Muscle of back (tissue), 11 donors: ENCODE measurements around the gene LRCH4. TPM values are rescaled to one million over a fixed set of nuclear protein-coding genes. Genes with fewer than 3 reads are reported as not detected.
"Not testable (repeated sequence)": the region's sequence is repeated elsewhere in the genome, so short reads cannot be mapped to it uniquely, and the experiment has no call there.

Experiments used
- DNase-seq, 3 donors: peaks; one replicate each; pipeline versions ENCODE4 v3.0.0 to v3.0.0-alpha.2; 2013
- polyA plus RNA-seq, 10 donors: library from polyadenylated mRNA; unstranded; fragments of 120-200 nt; gene quantifications; one replicate each; pipeline ENCODE4 v1.2.1, GENCODE V29; 2013; ENCODE audit not compliant: insufficient read length in 10 of 10

The LRCH4 gene
- polyA plus RNA-seq, 10 donors, result 16.7 to 30.5 (median 22.7) TPM

DNA sequence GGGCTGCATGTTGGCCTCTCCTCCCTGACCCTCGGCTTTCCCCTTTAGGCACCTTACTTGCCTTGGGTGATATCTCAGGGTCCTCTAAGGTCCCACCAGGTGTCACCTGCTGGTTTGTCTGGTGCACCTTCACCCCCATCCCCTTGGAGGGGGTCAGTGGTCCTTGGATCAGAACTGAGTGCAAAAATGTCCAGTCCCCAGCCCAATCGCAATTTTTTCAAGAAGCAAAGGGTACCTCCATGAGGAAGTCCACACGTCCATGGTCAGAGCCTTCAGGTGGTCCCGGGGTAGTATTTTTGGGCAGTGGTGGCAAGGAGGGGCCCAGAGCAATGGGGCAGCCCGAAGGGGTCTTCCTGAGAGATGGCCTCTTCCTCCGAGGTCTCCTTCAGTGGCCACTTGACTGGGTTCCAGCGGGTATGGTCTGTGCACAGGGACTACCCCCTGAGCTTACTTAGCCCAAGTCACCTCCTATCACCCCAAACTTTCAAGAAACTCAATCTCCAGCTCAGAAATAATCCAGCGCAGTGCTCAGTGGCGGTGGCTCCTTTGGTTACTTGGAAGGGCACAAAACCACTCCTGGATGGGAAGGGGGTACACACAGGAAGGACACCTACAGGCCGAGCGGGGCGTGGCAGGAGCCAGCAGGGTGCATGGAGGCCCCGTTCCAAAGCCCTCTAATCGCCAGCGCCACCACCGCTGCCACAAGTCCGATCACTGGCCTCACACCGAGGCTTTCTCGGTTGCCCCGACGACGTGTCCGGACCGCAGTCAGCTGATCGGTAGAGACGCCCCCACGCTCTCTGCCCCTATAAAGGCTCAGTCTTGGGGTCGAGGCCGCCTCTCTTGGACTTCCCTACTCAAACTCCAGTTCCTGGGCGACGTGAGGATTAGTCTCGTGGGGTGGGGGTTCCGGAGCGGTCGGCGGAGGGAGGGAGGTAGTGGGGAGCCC is 16.8 kb downstream of the LRCH4 start:
- peak in 1 of 3 donors; percentile 69 for DNase-seq

DNA sequence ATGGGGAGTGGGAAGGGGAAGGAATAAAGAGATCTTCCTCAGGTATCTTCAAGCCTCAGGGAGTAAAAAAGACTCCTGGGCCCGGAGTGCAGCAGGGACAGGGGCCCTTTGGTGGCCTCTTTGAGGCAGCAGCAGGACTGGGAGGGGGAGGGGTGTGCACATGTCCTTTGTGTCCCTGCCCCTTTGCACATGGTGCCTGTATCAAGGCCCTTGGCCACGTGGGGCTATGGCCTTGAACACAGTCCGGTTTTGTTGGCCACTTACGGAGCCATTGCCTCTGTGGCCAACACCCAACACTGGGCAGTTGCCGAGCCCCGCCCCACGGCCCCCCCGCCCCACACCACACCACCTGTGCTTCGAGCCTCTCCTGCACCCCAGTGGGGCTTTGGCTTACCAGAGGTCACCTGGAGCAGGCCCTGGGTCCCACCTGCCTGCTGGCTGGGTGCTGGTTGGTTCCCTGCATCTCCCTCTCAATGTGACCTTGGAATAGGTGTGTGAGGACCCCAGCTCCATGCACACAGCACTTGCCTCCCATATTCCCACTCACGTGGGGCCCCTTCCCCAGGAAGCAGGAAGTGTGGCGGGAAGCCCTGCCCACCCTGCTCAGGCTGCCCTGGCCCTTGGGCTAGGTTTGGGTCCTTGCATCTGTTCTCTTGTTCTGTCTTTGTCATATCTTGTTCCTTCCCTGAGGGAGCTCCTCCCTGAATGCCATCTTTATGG is 17.6 kb downstream of the LRCH4 start:
- no peak for DNase-seq

DNA sequence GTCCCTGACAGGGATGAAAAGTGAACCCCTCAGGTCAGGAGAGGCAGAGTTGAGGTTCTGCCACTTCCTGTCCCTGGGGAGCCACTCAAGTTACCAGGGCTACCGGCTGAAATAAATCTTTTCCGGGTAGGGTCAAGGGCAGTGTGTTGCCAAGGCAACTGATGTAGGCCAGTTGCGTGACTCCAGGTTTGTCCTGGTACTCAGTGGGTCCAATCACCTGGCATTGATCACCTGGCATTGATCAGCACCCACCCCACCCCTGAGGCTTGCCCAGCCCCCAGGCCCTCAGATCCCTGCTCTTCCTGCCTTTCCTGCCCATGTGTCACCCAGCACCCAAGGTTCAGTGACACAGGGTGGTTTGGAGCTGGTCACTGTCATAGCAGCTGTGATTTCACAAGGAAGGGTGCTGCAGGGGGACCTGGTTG is 18.2 kb downstream of the LRCH4 start:
- no peak for DNase-seq

DNA sequence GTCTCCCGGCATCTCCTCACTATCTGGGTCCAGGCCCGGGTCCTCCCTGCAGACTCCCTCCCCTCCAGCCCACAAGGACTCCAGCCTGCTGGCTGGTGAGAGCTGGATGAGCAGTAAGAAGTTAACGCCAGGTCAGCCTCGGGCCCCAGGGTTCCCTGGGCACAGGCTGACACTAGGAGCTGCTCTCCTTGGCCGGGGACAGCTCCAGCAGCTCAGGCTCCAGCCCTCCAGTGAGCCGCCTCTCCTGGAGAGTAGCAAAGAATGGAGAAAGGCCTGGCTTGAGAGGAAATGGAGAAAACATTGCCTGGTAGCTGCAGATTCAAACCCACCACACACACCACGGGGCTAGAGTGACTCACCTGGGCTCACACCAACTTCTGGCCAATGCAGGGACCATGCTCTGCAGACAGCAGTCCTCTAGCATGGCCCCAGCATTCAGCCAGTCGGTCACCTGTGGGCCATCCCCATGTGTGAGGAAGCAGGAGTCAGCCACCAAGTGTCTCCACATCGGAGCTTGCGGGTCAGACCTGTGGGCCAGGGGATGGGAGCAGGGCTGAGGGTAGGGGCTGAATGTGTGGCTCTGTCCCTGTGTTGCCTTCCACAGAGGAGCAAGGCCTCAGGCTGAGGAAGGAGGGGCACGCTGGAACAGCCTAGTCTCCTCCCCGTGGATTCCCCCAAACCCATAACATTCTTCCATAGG is 18.7 kb downstream of the LRCH4 start:
- no peak for DNase-seq

DNA sequence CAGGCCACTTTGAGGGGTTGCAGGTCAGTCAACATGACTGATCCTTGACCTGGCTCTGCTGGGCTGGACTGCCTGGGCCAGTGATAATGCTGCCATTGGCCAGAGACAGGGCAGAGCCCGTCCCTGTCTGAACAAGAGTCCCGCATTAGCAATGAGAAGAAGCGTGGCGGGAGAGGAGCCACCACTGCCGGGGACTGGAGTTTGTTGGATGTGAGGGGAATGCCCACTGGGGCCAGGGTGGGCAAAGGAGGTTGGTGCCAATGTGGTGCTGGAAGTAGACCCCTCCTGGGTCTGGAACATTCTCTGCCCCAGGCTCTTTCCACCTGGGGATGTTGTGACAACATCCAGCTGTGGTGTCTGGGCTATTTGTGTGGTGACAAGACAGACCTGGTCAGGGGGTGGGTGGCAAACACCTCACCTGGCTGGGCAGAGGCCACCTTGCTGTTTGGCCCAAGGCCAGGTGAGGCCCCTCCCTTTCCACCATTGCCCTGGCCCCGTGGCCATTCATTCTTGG is 19.9 kb downstream of the LRCH4 start:
- no peak for DNase-seq

DNA sequence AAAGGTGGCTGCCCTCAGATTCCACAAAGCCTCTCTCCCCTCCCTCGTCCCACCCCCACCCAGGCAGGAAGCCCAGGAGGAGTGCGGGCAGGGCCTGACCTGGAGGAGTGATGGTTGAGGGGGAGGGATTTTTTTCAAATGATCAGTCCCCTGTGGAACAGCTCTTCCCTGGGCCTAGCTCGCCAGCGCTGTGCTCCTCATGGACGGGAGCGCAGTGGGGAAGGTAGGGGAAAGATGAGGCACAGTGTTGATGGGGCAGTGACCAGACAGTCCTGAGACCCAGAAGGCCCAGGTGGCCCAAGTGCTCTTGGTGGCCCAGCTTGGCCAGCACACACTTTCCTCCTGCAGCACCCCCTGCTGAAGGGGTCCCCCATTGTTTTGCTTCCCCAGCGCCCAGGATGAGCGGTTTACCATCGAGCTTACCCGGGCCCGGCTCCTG is 20.8 kb downstream of the LRCH4 start:
- no peak for DNase-seq

DNA sequence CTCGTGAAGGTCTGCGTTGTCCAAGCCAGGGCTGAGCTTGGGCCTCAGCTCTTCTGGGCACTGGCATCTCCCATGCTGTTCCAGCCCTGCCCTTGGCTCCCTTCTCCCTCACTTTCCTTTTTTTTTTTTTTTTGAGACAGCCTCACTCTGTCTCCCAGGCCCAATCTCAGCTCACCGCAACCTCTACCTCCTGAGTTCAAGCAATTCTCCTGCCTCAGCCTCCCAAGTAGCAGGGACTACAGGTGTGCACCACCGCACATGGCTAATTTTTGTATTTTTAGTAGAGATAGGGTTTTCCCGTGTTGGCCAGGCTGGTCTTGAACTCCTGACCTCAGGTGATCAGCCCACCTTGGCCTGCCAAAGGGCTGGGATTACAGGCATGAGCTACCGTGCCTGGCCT is 21.5 kb downstream of the LRCH4 start:
- DNase-seq, result not testable (repeated sequence)

DNA sequence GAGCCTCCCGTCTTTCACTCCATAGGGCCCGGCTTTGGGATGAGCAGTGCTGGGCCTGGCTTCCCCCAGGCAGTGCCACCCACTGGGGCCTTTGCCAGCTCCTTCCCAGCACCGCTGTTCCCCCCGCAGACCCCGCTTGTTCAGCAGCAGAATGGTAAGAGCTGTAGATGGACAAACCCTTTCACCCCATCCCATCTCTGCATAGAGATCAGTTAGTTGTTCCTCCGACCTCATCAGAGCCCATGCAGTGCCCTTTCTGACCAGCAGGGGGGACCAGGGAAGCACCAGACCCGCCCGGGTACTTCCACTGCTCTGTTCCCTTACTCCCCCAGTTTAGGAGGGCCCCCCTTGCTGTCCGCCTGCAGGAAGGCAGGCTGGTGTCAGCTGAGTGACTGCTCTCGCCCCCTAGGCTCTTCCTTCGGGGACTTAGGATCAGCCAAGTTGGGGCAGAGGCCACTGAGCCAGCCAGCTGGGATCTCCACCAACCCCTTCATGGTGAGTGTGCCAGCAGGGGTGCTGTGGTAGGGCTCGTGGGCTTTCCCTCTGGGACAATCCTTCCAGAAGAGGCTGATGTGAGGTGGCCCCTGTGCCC is 22.0 kb downstream of the LRCH4 start:
- peak in 1 of 3 donors; percentile 82 for DNase-seq

DNA sequence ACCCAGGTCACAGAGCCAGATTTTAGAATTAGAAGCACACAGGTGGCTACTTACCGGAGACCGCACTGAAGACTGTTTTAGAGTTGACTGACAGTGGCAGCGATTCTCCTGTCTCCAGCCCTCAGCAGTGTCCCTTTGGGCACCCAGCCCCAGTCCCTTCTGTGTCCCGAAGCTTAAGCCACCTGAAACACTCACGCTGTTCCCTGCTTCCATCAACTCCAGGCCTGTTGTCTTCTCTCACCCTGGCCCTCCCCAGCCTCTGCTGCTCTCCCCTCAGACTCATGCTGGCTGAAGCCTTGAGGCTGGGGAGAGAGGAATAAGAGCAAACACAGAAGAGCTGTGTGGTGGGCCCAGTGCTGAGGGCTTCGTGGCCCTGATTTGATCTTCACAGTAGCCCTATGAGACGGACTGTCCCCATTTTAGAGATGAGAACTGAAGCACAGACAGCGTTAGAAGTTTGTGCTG is 22.8 kb downstream of the LRCH4 start:
- DNase-seq, result no peak

DNA sequence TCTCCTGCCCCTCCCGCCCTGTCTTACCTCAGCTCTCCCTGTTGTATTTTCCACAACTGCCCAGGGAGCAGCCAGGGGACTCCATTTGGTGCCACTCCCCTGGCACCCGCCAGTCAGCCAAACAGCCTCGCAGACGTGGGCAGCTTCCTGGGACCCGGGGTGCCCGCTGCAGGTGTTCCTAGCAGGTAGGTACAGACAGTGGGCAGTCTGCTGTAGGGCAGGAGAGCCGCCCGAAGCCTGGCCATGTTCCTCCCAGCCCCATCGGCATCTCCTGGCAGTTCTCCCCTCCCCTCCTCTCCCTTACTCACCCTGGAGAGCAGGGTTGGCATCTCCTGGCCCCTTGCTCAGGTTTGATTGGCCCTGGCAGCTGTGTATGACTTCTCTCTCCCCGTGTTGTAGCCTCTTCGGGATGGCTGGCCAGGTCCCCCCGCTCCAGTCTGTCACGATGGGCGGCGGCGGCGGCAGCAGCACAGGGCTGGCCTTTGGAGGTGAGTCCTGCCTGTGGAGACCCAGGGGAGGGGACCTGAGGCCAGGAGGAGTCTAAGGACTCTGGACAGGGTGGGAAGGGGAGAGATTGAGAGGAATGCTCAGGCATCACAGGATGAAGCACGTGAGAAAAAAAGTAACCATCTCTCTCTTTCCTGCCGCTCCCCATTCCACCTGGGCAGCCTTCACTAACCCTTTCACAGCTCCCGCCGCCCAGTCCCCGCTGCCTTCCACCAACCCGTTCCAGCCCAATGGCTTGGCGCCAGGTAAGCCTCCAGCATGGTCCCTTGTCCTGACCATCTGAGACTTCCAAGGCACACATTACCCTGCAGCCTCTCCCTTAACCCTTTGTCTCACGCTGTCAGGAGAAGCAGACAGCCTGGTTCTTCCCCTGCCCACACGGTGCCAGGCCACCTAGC is 23.5 kb downstream of the LRCH4 start:
- no peak for DNase-seq

DNA sequence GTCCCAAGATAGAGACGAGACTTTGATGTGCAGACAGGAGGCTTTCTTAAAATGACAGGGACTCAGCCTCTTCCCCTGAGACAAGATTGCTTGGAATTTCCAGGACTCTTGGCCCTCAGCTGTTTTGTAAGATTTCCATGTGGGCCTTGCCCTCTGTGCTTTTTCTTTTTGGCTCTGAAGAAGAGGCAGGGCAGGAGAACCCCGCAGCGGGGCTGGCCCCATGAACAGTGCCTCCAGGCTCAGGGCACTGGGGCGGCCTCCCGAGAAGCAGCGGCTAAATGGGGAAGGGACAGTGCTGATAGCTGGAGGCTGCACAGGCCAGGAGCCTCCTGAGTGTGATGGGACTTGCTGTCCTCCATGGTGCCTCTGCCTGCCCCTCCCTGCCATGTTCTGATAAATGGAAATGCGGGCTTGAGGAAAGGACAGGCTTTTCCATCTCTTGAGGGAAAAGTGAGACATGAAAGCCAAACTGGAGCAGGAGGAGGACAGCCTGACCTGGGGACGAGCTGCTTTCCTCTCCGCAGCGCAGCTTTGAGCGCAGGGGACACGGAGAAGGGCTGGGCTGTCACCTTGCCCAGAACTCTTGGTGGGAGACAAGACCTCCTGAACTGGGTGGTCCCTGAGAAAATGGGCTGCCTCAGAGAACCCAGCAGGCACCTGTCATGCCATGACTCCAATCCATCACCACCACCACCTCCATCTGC is 24.3 kb downstream of the LRCH4 start:
- DNase-seq, result no peak

DNA sequence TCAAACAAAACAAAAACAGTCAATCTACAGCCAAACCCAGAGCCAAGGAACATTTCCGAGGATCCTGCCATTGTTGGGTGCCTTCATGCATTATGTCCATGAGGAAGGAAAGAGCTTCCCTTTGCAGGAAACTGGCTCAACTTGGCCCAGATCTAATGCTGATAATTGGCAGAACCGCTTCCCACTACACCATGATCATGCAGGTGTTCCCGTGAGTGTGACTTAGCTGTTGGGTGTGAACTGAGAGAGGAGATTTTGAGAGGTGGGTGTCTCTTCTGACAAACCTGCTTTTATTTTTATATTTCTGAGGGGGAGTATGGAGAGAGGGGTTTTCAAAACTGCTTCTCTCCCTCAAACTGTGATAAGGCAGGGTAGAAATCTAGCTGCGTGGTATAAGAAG is 26.8 kb downstream of the LRCH4 start:
- no peak for DNase-seq

DNA sequence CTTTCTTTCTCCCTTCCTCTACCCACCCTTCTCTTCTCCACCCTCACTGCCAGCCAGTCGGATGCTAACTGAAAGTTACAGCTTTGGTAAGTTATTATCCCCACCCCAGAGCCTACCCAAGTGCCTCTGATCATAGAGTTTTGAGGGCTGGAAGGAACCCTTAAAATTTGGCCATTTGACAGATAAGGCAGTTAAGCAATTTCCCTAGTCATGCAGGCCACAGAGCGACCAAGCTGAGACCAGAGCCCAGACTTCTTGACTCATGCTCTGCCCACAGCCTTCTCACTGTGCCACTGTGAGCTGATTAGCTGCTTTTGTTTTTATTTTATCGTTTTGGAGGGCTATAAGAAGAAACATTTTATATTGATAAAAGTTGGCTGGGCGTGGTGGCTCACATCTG is 29.4 kb downstream of the LRCH4 start:
- DNase-seq, result no peak

DNA sequence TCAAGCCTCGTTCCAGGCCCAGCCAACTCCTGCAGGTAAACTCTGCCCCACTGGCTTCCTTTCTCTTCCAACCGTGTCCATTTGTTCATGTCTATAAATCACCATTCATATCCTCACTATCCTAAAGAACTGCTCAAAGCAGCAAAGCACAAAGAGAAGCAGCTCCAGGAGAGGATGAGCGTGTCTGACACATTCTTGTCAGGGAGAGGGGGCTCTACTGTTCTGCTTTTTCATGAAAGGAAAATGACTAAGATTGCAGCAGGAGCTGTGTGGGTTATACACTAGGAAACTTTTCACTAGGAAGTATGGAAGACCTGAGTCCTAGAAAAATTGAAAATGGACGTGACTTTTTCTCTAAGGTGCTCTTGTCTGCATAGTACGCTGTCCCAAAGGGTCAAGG is 30.2 kb downstream of the LRCH4 start:
- DNase-seq, result no peak

DNA sequence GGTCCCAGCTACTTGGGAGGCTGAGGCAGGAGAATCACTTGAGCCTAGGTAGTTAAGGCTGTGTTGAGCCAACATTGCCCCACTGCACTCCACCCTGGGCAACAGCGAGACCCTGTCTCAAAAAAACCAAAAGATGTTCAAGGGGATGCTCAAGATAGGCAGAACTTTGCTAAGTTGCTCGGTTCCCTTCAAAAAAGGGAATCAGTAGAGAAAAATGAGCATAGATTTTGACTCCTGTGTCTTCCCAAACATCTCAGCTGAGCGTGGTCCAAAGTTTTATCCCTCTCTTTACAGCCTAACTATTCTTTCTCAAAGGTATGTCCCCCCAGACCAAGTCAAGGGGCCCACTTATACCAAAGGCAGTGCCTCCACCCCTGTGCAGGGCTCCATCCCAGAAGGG is 32.9 kb downstream of the LRCH4 start:
- no peak for DNase-seq

DNA sequence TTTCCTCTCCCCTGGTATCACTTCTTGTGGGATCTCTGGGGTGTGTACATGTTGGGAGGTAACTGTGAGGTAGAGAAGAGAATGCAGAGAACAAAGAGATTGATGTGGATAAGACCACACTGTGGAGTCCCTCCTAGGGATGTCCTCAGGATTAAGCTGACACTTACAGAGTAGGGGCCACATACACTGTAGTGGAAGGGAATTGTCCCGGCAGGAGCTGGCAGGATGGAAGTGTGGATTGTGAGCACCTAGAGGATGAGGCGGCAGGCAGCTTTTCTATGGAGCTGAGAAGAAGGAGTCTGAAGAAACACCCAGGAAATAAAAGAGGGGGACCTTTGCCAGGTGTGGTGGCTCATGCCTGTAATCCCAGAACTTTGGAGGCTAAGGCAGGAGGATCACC is 33.4 kb downstream of the LRCH4 start:
- no peak for DNase-seq

DNA sequence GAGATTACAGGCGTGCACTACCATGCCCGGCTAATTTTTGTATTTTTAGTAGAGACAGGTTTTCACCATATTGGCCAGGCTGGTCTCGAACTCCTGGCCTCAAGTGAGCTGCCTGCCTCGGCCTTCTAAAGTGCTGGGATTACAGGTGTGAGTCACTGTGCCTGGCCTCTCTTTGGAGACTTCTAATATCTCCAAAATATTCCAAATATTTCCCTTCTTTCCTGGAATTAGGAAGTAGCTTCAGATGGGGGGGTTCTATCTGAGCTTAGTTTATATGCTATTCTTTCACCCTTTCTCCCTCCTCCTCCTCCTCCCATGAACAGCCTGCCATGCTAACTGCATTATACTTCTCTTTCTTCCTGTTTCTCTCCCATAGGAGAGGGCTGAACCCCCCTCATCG is 37.5 kb downstream of the LRCH4 start:
- DNase-seq, result not testable (repeated sequence)

DNA sequence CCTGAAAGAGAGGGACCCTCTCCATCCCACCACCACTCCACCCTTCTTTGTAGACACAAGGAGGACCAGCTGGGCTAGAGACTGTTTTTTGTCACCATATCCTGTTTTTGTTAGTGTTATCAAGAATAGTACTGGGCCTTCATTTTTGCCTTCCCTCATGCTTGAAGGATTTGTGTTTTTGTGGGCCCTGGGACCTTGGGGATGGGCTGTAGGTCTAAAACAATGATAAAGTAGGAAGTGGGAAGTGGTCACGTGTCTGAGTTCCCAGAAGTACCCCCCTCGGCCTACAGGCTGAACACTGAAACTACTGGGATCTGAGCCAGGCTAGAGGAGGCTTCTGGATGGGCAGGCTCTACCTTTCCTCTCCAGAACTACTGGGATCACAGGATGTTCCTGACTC is 38.1 kb downstream of the LRCH4 start:
- peak in 1 of 3 donors; percentile 33 for DNase-seq

DNA sequence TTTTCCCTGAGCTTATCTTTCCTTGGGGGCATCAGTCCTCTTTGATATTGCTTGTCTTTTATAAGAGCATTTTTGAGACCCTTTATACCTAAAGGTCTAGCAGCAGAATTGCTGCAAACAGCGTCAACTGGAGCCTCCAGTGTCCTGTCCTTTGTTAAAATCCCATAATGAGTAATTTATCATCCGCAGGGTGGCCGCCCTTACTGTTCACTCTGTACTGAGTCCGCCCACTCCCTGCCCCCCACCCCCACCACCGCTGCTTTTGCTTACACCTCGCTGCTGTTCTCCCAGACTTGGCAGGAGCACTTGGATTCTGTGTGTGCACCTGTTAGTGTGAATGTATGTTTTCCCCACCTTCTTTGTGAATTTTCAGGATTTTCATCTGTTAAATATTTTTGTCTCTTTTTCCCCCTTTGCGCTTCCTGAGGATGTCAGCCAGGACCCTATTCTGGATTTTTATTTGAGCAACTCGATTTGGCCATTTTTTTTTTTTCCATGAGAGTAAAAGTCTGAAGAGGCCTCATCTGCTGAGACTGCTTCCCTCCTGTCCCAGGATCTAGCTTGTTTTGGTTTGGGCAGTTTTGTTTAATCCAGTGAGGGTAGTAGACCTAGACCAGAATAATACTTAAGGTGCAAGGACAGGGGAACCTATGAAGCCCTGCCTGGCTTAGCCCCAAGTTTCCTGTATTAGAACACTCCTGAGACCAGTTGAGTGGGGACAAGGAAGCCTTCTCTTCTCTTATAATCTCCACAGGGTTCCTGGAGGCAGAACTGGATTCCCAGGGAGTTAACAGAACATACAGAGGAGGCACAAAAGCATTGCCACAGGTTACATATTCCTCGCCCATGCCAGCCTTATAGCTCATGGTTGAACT is 38.8 kb downstream of the LRCH4 start:
- DNase-seq, result no peak
